Measurements from ENCODE around the gene LILRA1.
"Not testable (repeated sequence)": the region's sequence is repeated elsewhere in the genome, so short reads cannot be mapped to it uniquely, and the experiment has no call there.

The LILRA1 gene

DNA sequence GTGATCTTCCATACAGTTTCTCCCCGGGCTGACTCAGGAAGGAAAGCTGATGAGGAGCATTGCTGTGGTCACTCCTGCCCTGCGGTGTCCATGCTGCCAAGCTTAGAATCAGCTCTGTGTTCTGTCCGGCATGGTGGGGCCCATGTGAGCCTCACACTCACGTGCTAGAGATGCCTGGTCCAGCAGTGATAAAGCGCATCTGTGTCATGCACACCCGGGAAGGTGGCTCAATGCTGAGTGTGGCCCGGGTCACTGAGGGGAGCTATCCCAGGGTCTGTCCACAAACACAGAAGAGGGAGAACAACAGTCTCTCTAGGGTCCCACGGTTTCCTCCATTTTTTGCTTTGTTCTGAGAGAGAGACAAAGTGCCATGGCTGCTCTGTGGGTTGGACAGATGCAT, 33.3 kb downstream of the LILRA1 start:
- no peak for DNase-seq (ENCODE audit: low read depth in 2 of 2)
- TF ChIP-seq, protein P1, sequence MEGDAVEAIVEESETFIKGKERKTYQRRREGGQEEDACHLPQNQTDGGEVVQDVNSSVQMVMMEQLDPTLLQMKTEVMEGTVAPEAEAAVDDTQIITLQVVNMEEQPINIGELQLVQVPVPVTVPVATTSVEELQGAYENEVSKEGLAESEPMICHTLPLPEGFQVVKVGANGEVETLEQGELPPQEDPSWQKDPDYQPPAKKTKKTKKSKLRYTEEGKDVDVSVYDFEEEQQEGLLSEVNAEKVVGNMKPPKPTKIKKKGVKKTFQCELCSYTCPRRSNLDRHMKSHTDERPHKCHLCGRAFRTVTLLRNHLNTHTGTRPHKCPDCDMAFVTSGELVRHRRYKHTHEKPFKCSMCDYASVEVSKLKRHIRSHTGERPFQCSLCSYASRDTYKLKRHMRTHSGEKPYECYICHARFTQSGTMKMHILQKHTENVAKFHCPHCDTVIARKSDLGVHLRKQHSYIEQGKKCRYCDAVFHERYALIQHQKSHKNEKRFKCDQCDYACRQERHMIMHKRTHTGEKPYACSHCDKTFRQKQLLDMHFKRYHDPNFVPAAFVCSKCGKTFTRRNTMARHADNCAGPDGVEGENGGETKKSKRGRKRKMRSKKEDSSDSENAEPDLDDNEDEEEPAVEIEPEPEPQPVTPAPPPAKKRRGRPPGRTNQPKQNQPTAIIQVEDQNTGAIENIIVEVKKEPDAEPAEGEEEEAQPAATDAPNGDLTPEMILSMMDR (IDR thresholded peaks at IDR 0.05; ENCODE audit: low read depth, low read length) = no peak
- H3K4me3 ChIP-seq (replicated peaks in 1 of 2; ENCODE audit: low read depth in 2 of 2, low read length in 2 of 2) = no peak overlapping the region

DNA sequence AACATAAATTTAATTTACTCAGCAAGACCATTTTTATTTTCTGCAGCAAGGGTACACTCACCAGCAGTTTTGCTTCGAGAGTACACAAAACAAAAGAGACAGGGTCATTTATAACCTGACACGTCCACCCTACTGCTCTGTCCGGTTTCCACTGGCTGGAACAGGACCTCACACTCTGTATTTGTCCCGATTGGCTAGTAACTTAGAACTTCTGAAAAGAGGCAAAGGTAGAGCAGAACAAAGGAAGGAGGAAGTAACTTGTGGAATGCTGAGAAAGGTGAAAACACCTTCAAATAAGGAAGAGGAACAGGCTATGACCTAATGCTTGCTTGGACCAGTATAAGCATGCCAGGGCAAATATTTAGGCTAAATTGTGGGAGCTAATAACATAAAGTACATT, 34.5 kb downstream of the LILRA1 start:
- not testable (repeated sequence) for DNase-seq (ENCODE audit: low read depth in 2 of 2); H3K4me3 ChIP-seq (replicated peaks in 1 of 2; ENCODE audit: low read depth in 2 of 2, low read length in 2 of 2)

DNA sequence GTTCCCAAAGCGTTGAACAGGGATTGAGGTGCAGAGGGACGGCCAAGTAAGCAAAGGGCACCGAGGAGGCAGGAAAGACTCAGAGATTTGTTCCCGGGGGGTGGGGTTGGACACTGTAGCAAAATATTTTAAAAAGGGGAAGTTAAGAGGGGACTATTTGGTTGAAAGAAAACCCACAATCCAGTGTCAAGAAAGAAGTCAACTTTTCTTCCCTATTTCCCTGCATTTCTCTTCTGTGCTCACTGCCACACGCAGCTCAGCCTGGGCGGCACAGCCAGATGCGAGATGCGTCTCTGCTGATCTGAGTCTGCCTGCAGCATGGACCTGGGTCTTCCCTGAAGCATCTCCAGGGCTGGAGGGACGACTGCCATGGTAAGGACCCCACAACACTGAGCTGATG, 36.8 kb downstream of the LILRA1 start, which contains the start of gene LILRB1:
LILRB1 (plus strand) TSS at position 223 of the 400 bp plus-strand sequence. CDS start 590 bp downstream, outside the sequence.
- H3K4me3 ChIP-seq (replicated peaks in 1 of 2; ENCODE audit: low read depth in 2 of 2, low read length in 2 of 2); DNase-seq (ENCODE audit: low read depth in 2 of 2): not testable (repeated sequence)

DNA sequence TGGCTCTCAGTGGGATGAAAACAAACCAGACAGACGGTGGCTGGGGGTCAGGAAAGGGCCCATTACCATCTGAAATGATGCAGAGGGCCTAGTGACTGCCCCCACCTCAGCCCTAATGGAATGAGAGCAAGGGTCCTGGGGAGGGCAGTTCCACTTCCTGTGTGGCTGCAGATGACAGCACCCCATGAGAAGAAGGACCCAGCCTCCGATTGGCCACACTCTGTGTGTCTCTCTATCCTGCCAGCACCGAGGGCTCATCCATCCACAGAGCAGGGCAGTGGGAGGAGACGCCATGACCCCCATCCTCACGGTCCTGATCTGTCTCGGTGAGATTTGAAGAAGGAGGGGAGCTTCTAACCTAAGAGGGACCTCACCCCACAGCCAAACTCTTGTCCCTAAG, 37.4 kb downstream of the LILRA1 start:
- TF ChIP-seq, protein P1 (IDR thresholded peaks at IDR 0.05; ENCODE audit: low read depth, low read length) = no peak
- no peak for DNase-seq (ENCODE audit: low read depth in 2 of 2)
- H3K4me3 ChIP-seq (replicated peaks in 1 of 2; ENCODE audit: low read depth in 2 of 2, low read length in 2 of 2) = no peak overlapping the region

DNA sequence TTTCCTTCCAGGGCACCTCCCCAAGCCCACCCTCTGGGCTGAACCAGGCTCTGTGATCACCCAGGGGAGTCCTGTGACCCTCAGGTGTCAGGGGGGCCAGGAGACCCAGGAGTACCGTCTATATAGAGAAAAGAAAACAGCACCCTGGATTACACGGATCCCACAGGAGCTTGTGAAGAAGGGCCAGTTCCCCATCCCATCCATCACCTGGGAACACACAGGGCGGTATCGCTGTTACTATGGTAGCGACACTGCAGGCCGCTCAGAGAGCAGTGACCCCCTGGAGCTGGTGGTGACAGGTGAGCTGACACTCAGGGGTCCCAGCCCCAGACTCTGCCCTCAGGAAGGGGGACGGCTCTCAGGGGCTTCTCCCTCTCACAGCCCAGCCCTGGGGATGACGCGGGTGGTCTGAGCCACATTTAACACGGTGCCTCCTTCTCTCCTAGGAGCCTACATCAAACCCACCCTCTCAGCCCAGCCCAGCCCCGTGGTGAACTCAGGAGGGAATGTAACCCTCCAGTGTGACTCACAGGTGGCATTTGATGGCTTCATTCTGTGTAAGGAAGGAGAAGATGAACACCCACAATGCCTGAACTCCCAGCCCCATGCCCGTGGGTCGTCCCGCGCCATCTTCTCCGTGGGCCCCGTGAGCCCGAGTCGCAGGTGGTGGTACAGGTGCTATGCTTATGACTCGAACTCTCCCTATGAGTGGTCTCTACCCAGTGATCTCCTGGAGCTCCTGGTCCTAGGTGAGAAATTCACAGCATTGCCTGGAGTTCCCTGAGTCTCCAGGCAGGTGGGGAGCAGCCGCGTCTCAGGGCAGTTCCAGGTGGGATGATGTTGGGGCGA, 38.3 kb downstream of the LILRA1 start:
- DNase-seq (ENCODE audit: low read depth in 2 of 2); H3K4me3 ChIP-seq (replicated peaks in 1 of 2; ENCODE audit: low read depth in 2 of 2, low read length in 2 of 2): not testable (repeated sequence)

DNA sequence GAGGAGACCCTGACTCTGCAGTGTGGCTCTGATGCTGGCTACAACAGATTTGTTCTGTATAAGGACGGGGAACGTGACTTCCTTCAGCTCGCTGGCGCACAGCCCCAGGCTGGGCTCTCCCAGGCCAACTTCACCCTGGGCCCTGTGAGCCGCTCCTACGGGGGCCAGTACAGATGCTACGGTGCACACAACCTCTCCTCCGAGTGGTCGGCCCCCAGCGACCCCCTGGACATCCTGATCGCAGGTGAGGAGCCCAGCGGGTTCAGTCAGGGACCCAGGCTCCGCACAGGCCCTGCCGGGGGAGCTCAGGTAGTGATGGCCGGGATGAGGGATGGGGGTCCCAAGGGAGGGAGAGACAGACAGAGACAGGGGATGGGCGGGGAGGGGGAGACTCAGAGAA, 39.1 kb downstream of the LILRA1 start:
- DNase-seq (ENCODE audit: low read depth in 2 of 2); H3K4me3 ChIP-seq (replicated peaks in 1 of 2; ENCODE audit: low read depth in 2 of 2, low read length in 2 of 2): not testable (repeated sequence)

DNA sequence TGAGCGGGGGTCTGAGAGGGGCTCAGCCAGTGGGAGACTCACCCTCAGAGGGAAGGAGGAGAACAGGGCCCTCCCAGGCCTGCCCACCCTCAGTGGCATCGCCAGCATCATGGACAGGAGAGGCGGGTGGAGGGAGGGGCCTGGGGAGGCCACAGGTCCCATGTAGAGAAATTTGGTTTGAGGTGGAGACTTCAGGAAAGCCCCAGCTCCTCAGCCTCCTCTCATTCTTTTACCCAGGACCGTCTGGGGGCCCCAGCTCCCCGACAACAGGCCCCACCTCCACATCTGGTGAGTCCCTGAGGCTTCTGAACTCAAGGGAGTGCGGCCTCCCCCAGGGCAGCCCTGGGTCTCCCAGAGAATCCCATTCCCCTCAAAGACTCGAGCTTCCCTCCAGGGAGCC, 40.0 kb downstream of the LILRA1 start:
- DNase-seq (ENCODE audit: low read depth in 2 of 2) = no peak
- TF ChIP-seq, protein P1 (IDR thresholded peaks at IDR 0.05; ENCODE audit: low read depth, low read length) = no peak
- H3K4me3 ChIP-seq (replicated peaks in 1 of 2; ENCODE audit: low read depth in 2 of 2, low read length in 2 of 2) = no peak overlapping the region

DNA sequence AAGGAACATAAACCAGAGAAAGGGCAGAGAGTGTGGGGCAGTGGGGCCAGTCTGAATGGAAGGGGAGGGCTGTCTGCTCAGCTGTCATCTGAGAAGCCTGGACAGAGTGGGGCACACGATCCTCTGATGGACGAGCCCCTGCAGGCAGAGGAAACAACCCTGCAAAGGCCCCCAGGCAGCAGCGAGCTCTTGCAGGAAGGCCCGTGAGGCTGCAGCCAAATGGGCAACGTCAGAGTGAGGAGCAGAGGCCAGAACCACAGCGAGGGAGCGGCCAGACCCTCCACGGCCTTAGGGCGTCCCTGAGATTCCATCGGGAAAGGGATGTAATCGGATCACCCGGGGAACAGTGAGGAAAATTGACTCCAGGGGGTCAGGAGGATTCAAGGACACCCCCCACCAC, 42.6 kb downstream of the LILRA1 start:
- DNase-seq (ENCODE audit: low read depth in 2 of 2); H3K4me3 ChIP-seq (replicated peaks in 1 of 2; ENCODE audit: low read depth in 2 of 2, low read length in 2 of 2): not testable (repeated sequence)

DNA sequence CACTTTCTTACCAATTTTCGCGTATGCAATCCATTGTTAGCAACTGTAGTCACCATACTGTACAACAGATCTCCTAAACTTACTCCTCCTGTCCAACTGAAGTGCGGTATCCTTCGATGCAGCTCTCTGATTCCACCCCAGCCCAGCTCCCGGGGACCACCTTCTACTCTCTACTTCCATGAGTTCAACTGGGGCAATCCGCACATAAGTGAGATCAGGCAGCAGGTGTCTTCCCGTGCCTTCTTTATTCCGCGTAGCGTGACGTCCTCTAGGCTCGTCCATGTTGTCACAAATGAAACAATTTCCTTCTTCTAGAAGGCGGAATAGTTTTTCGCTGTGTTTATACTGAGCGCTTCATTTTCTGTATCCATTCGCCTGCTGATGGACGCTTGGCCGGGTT, 45.3 kb downstream of the LILRA1 start:
- TF ChIP-seq, protein P1 (IDR thresholded peaks at IDR 0.05; ENCODE audit: low read depth, low read length) = no peak

DNA sequence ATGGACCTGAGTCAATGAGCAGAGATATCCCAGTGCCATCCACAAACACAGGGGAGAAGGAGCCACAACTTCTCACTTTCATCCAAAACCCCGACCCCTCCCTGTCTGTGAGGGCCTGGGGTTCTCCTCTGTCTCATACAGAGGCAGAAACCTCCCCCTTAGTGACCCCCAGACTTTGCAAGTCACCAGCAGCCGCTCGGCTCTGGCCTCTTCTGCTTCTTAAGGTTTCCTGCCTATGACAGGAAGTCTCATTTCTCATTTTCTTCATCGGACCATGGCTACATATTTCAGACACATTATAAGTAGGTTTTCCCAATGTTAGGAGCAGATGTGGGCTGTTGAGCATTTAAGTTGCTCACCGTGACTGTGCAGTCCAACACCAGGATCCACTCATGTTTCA, 49.5 kb downstream of the LILRA1 start:
- not testable (repeated sequence) for DNase-seq (ENCODE audit: low read depth in 2 of 2); H3K4me3 ChIP-seq (replicated peaks in 1 of 2; ENCODE audit: low read depth in 2 of 2, low read length in 2 of 2)

More for the DNA sequence above, 45.3 kb downstream of the LILRA1 start:
- H3K4me3 ChIP-seq (replicated peaks in 1 of 2; ENCODE audit: low read depth in 2 of 2, low read length in 2 of 2) = no peak overlapping the region
- DNase-seq (ENCODE audit: low read depth in 2 of 2) = no peak

DNA sequence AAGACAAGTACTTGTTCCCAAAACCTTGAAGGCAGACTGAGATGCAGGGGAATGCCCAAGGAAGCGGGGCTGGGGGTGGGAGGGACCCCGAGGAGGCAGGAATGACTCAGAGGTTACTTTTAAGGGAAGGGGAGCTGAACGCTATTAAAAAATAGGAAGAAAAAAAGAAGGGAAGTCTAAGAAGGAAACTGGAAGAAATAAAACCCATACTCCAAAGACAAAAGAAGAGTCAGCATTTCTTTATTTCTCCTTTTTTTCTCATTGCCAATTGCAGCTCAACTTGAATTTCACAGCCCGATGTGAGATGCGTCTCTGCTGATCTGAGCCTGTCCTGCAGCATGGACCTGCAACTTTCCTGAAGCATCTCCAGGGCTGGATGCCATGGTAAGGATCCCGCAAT, 50.2 kb downstream of the LILRA1 start:
- not testable (repeated sequence) for DNase-seq (ENCODE audit: low read depth in 2 of 2); H3K4me3 ChIP-seq (replicated peaks in 1 of 2; ENCODE audit: low read depth in 2 of 2, low read length in 2 of 2)
